ENCODE results near the gene NINJ2. TPM values are rescaled to one million over a fixed set of nuclear protein-coding genes. Genes with fewer than 3 reads are reported as not detected.
A peak's percentile ranks its signal among the peaks of the same experiment; 100 is the strongest.

Gene NINJ2
- total RNA-seq, 1 donor from 2014 or later = not detected

DNA sequence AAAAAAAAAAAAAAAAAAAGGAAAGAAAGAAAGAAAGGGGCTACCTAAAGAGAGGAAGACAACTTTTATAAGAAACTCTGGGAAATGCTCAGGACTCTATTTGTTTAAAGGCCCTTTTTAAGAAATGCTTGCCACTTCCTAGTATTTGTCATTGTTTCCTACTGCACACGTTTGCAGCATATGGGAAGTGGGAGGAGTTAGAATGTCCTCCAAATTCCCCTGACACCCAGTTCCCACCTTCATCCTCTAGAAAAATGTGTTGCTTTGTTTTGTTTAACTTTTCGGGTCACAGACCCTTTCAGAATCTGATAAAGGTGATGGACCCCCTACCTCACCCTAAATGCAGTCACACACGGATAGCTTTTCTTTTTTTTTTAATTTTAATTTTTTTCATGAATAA lies 40.8 kb downstream of the NINJ2 start:
- Mint-ChIP-seq H3K9me3 (no peaks in the 10 kb centered on the region), H3K4me1 (ENCODE audit: unreplicated experiment) (peaks cover 6% of the 10 kb centered on the region), H3K27ac (no peak overlapping the region), H3K27me3 (peaks cover 1% of the 10 kb centered on the region), H3K4me3 (no peak overlapping the region), H3K36me3 (no peaks in the 10 kb centered on the region)
- TF ChIP-seq, protein P1, sequence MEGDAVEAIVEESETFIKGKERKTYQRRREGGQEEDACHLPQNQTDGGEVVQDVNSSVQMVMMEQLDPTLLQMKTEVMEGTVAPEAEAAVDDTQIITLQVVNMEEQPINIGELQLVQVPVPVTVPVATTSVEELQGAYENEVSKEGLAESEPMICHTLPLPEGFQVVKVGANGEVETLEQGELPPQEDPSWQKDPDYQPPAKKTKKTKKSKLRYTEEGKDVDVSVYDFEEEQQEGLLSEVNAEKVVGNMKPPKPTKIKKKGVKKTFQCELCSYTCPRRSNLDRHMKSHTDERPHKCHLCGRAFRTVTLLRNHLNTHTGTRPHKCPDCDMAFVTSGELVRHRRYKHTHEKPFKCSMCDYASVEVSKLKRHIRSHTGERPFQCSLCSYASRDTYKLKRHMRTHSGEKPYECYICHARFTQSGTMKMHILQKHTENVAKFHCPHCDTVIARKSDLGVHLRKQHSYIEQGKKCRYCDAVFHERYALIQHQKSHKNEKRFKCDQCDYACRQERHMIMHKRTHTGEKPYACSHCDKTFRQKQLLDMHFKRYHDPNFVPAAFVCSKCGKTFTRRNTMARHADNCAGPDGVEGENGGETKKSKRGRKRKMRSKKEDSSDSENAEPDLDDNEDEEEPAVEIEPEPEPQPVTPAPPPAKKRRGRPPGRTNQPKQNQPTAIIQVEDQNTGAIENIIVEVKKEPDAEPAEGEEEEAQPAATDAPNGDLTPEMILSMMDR (conservative IDR thresholded peaks at IDR 0.05) = no peak
- no peak for DNase-seq (ENCODE audit: extremely low spot score, unreplicated experiment)

DNA sequence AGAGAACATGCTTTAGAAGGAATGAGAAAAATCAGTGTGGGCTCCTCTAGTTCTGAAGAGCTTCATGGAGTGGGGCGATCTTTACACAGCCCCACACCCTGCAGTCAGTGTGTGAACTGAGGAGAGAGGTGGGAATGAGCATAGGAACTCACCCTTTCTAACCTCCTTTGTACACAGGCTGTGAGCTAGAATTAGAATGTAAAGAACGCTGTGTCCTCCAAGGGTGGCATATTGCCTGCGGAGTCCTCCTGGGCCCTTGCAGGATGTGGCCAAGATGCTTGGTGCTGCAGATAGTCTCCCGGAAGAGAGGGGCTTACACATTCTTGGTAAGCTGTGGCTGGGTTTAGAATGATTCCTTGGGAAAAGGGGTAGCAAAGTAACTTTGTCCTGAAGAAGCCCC lies 43.9 kb downstream of the NINJ2 start:
- no peak for DNase-seq (ENCODE audit: extremely low spot score, unreplicated experiment)
- peaks cover 6% of the 10 kb centered on the region for H3K4me1 Mint-ChIP-seq (ENCODE audit: unreplicated experiment)
- TF ChIP-seq, protein P1 (conservative IDR thresholded peaks at IDR 0.05) = no peak
- no peaks in the 10 kb centered on the region for H3K36me3 Mint-ChIP-seq
- H3K27ac Mint-ChIP-seq = no peak overlapping the region
- H3K4me3 Mint-ChIP-seq = no peak overlapping the region
- H3K9me3 Mint-ChIP-seq = no peaks in the 10 kb centered on the region
- H3K27me3 Mint-ChIP-seq = peaks cover 12% of the 10 kb centered on the region

DNA sequence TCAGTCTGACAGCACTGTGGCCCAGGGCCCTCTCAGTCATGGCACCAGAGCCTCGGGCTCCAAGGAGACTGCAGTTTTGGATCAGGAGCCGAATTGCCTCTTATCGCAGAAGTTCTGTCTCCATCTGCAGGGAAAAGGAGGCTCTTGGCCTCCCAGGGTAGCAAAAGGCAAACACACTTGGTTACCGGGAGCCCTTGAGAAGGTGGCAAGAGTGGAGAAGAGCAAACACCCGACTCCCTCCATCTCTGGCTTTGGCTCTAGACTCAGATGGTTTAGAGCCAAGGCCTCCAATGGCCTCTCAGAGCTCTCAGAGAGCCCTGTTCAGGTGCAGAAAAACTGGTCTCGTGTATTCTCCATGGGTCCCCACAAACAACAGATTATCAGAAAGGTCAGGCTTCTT lies 44.6 kb downstream of the NINJ2 start:
- H3K27ac Mint-ChIP-seq = no peak overlapping the region
- peaks cover 6% of the 10 kb centered on the region for H3K4me1 Mint-ChIP-seq (ENCODE audit: unreplicated experiment)
- peaks cover 12% of the 10 kb centered on the region for H3K27me3 Mint-ChIP-seq
- no peaks in the 10 kb centered on the region for H3K9me3 Mint-ChIP-seq
- H3K36me3 Mint-ChIP-seq = no peaks in the 10 kb centered on the region
- TF ChIP-seq, protein P1 (conservative IDR thresholded peaks at IDR 0.05) = no peak
- no peak for DNase-seq (ENCODE audit: extremely low spot score, unreplicated experiment)
- no peak overlapping the region for H3K4me3 Mint-ChIP-seq

DNA sequence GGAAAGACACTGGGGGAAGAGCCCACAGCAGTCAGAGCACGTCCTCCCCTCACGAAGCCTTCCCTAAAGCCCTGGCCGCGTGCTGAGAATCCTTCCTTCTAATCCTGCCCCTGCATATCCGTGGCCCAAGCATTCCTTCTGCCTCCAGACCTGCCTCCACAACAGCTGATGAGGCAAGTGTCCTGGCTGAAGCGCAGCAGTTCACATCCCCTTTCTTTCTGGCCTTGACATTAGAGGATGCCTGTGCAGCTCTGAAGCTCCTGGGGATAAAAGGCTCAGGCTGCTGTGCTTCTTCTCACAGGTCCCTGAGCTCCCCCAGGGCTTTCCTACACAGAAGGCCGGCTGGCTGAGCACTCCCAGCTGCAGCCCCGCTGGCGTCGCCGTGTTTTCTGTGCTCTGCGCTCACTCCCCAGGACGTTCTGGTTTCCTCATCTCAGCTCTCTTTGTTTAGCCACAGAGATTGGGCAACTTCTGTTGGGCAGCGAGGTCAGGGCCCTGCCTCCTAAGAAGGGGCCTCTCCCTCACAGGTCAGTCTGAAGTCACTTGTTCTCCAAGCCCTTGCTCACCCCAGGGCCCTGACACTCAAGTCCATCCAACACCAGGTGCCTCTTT lies 45.8 kb downstream of the NINJ2 start:
- no peak for DNase-seq (ENCODE audit: extremely low spot score, unreplicated experiment)
- TF ChIP-seq, protein P1 (conservative IDR thresholded peaks at IDR 0.05) = no peak
- H3K27ac Mint-ChIP-seq = peak overlapping the region; percentile 20

DNA sequence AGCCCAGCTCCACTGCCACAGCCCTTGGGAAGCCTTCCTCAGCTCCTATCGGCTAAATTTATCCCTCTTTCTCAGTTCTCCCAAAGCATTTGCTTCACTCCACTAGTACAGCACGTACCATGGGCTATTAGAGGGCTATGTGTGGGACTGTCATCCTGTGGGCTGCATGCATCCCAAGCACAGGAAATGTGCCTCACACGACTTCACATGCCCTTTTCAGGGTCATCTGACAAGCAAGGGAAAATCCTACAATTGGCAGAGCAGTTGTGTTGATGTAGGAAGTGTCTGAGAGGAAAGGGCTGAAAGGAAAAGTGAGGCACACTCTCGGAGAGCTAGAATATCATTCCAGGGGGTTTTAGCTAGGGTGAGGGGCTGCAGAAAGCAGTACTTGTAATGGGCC lies 47.6 kb downstream of the NINJ2 start:
- TF ChIP-seq, protein P1 (conservative IDR thresholded peaks at IDR 0.05) = no peak
- H3K4me3 Mint-ChIP-seq = no peak overlapping the region
- H3K36me3 Mint-ChIP-seq = no peaks in the 10 kb centered on the region
- peaks cover 18% of the 10 kb centered on the region for H3K27me3 Mint-ChIP-seq
- H3K9me3 Mint-ChIP-seq = no peaks in the 10 kb centered on the region
- no peak for DNase-seq (ENCODE audit: extremely low spot score, unreplicated experiment)
- no peak overlapping the region for H3K27ac Mint-ChIP-seq
- no peaks in the 10 kb centered on the region for H3K4me1 Mint-ChIP-seq (ENCODE audit: unreplicated experiment)

More for the DNA sequence above, 45.8 kb downstream of the NINJ2 start:
- Mint-ChIP-seq H3K27me3 (peaks cover 12% of the 10 kb centered on the region), H3K4me1 (ENCODE audit: unreplicated experiment) (peaks cover 1% of the 10 kb centered on the region), H3K9me3 (no peaks in the 10 kb centered on the region), H3K4me3 (no peak overlapping the region), H3K36me3 (no peaks in the 10 kb centered on the region)
